ENCODE results near the gene H1-8. TPM values are rescaled to one million over a fixed set of nuclear protein-coding genes. Genes with fewer than 3 reads are reported as not detected.

Gene H1-8
- total RNA-seq, 1 donor from 2014 or later: not detected

GRCh38 chr3:129593595-129594339, 50.8 kb downstream of the H1-8 start:
- CTCF ChIA-PET: interaction anchor here (1.6 kb wide), 1 partner anchor 104 kb away, joined by 4 read pairs; no protein-coding TSS in a partner anchor
- Mint-ChIP-seq H3K36me3 (ENCODE audit: low read depth) (no peaks in the 10 kb centered on the region), H3K27me3 (peaks cover 14% of the 10 kb centered on the region), H3K9me3 (no peaks in the 10 kb centered on the region), H3K4me3 (peak overlapping the region; percentile 39), H3K27ac (no peak overlapping the region), H3K4me1 (peaks cover 24% of the 10 kb centered on the region)
- no peak for TF ChIP-seq CTCF (IDR thresholded peaks at IDR 0.05)
- intact Hi-C loops (cut with micrococcal nuclease): loop anchor here (2.0 kb wide), 1 partner anchor 13 kb away; the partner anchor contains the start of gene PLXND1
- DNase-seq (no peak), ATAC-seq (ENCODE audit: low read depth) (peak; percentile 5)
- POLR2A ChIA-PET: no interaction called here

DNA sequence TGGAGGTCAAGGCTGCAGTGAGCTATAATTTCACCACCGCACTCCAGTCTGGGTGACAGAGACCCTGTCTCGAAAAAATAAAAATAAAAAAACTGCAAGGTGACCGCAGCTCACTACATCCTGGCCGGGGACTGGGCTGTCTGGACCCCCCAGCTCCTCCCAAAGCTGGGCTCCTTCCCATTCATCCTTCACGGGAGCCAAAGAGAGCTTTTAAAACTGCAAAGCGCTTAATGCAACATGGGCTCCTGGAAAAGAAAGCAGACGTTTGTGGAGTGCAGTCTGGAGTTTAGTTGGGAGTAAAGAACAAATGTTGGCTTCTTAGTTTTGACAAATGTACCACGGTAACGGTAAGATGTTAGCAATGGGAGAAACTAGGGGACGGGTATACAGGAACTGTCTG, 51.4 kb downstream of the H1-8 start:
- ChIA-PET POLR2A (no interaction called here), CTCF (interaction anchor here (1.6 kb wide), 1 partner anchor 104 kb away, joined by 4 read pairs; no protein-coding TSS in a partner anchor)
- DNase-seq (no peak), ATAC-seq (ENCODE audit: low read depth) (no peak)
- Mint-ChIP-seq H3K4me3 (no peak overlapping the region), H3K4me1 (peaks cover 24% of the 10 kb centered on the region), H3K9me3 (no peaks in the 10 kb centered on the region), H3K27ac (no peak overlapping the region), H3K27me3 (peaks cover 14% of the 10 kb centered on the region), H3K36me3 (ENCODE audit: low read depth) (no peaks in the 10 kb centered on the region)
- intact Hi-C loops (cut with micrococcal nuclease): no loop called here
- no peak for TF ChIP-seq CTCF (IDR thresholded peaks at IDR 0.05)

GRCh38 chr3:129594907-129595390, 52.0 kb downstream of the H1-8 start:
- no peak for TF ChIP-seq CTCF (IDR thresholded peaks at IDR 0.05)
- ChIA-PET POLR2A (interaction anchor here (0.9 kb wide), 1 partner anchor 11 kb away, joined by 3 read pairs; the partner anchor contains the start of gene PLXND1), CTCF (interaction anchor here (1.6 kb wide), 1 partner anchor 105 kb away, joined by 4 read pairs; no protein-coding TSS in a partner anchor)
- H3K9me3 Mint-ChIP-seq: no peaks in the 10 kb centered on the region
- no peak overlapping the region for H3K4me3 Mint-ChIP-seq
- DNase-seq (no peak), ATAC-seq (ENCODE audit: low read depth) (no peak)
- intact Hi-C loops (cut with micrococcal nuclease): no loop called here
- H3K27ac Mint-ChIP-seq: no peak overlapping the region
- peaks cover 24% of the 10 kb centered on the region for H3K4me1 Mint-ChIP-seq
- peaks cover 14% of the 10 kb centered on the region for H3K27me3 Mint-ChIP-seq
- H3K36me3 Mint-ChIP-seq (ENCODE audit: low read depth): no peaks in the 10 kb centered on the region

- DNase-seq (no peak), ATAC-seq (ENCODE audit: low read depth) (no peak)
- Mint-ChIP-seq H3K4me3 (no peak overlapping the region), H3K36me3 (ENCODE audit: low read depth) (no peaks in the 10 kb centered on the region), H3K9me3 (no peaks in the 10 kb centered on the region), H3K27ac (no peak overlapping the region), H3K4me1 (peaks cover 24% of the 10 kb centered on the region), H3K27me3 (peaks cover 14% of the 10 kb centered on the region)
- POLR2A ChIA-PET: interaction anchor here (0.8 to 0.9 kb wide), 2 partner anchors 10 kb away, joined by 3 read pairs; partner anchors contain the start of gene PLXND1
- intact Hi-C loops (cut with micrococcal nuclease): no loop called here
- TF ChIP-seq CTCF (IDR thresholded peaks at IDR 0.05): no peak
- CTCF ChIA-PET: no interaction called here
Measured at GRCh38 chr3:129595544-129596193, 52.7 kb downstream of the H1-8 start.

All from activated B cell treated with CpG ODN at 0.5 μM for 24 hours (primary cell).